OCI-LY7 (cell line): ENCODE measurements around the gene ITPKA. TPM values are rescaled to one million over a fixed set of nuclear protein-coding genes. Genes with fewer than 3 reads are reported as not detected.

ENCODE experiments used
- BruUV-seq: library from RNA; stranded (reverse); fragments of 400-500 nt; replicated peaks from 2 replicates; lab custom pipeline; 2021; lab: Mats Ljungman, UMichigan
- CTCF ChIA-PET: fragments of 300-600 bp; sonication (Branson Sonifier 250); formaldehyde crosslinking; loops from one replicate; lab custom pipeline; 2022; ENCODE audit warnings: antibody characterized with exemption; ENCODE audit not compliant: unreplicated experiment; lab: Charles Lee
- POLR2A ChIA-PET: fragments of 300-600 bp; sonication (Branson Sonifier 250); formaldehyde crosslinking; loops from one replicate; lab custom pipeline; 2022; ENCODE audit warnings: antibody characterized with exemption; lab: Charles Lee
- DNase-seq: peaks from one replicate; pipeline ENCODE4 v3.0.0-alpha.2; 2015; ENCODE audit warnings: low spot score
- H2AFZ ChIP-seq: fragments of 200-600 bp; sonication (generic), shearing (Covaris generic); 2 replicates; pipeline ENCODE4 v1.6.1; 2014; ENCODE audit warnings: mild to moderate bottlenecking, antibody characterized with exemption, low read length, moderate library complexity
- H3K27ac ChIP-seq: fragments of 200-600 bp; sonication (generic); 2 replicates; pipeline ENCODE4 v1.5.1; 2014; ENCODE audit warnings: mixed run types, low read depth, mild to moderate bottlenecking, moderate library complexity, low read length, inconsistent platforms; ENCODE audit not compliant: poor library complexity, severe bottlenecking
- H3K36me3 ChIP-seq: fragments of 200-600 bp; sonication (generic); 2 replicates; pipeline ENCODE4 v1.6.1; 2014; ENCODE audit warnings: mild to moderate bottlenecking, antibody characterized with exemption, low read length, moderate library complexity, mixed read lengths; ENCODE audit not compliant: insufficient read depth
- H3K4me1 ChIP-seq: fragments of 200-600 bp; sonication (generic); 2 replicates; pipeline ENCODE4 v1.5.1; 2014; ENCODE audit warnings: mild to moderate bottlenecking, low read length; ENCODE audit not compliant: insufficient read depth, poor library complexity, severe bottlenecking
- H3K4me2 ChIP-seq: fragments of 200-600 bp; sonication (generic); 2 replicates; pipeline ENCODE4 v1.6.1; 2014; ENCODE audit warnings: mild to moderate bottlenecking, low read length
- H3K4me3 ChIP-seq: fragments of 200-600 bp; sonication (generic); 2 replicates; pipeline ENCODE4 v1.5.1; 2014; ENCODE audit warnings: mild to moderate bottlenecking, low read depth, low read length; ENCODE audit not compliant: poor library complexity, severe bottlenecking
- H3K79me2 ChIP-seq: fragments of 200-600 bp; sonication (generic); 2 replicates; pipeline ENCODE4 v1.6.1; 2016; ENCODE audit warnings: low read depth, mild to moderate bottlenecking, low read length, moderate library complexity, mixed read lengths; ENCODE audit not compliant: insufficient read depth
- H3K9me2 ChIP-seq: fragments of 200-600 bp; sonication (generic); 2 replicates; pipeline ENCODE4 v1.6.1; 2016; ENCODE audit warnings: mild to moderate bottlenecking, low read length, mixed read lengths; ENCODE audit not compliant: insufficient read depth
- H3K9me3 ChIP-seq: fragments of 200-600 bp; sonication (generic); 2 replicates; pipeline ENCODE4 v1.6.1; 2014; ENCODE audit warnings: mild to moderate bottlenecking, mixed run types, low read length, mixed read lengths
- H4K20me1 ChIP-seq: fragments of 200-600 bp; sonication (generic); 2 replicates; pipeline ENCODE4 v1.6.1; 2014; ENCODE audit warnings: mild to moderate bottlenecking, antibody characterized with exemption, low read length, moderate library complexity, mixed read lengths; ENCODE audit not compliant: insufficient read depth
- EZH2phosphoT487 ChIP-seq: fragments of 200-600 bp; sonication (generic); IDR thresholded peaks from 2 replicates; pipeline ENCODE4 v1.6.1; 2018; ENCODE audit warnings: low read depth, borderline replicate concordance, mild to moderate bottlenecking, mixed run types, antibody characterized with exemption, low read length, moderate library complexity, mixed read lengths
- intact Hi-C: fragments of 100-400 bp; cut with micrococcal nuclease; formaldehyde crosslinking; loops from one replicate; pipeline ENCODE4 v1.10.0; 2022; ENCODE audit not compliant: unreplicated experiment
- total RNA-seq, 2 experiments: library from RNA; depleted of rRNA in 1 of 2; stranded (reverse); fragments of >200 nt in 1 of 2; shearing (Covaris generic) in 1 of 2; gene quantifications; 2 replicates each; pipeline ENCODE4 v1.2.3, GENCODE V29; 2014 to 2022
- TF ChIP-seq, protein P1 (sequence below): fragments of 200-600 bp; sonication (generic); conservative IDR thresholded peaks from 2 replicates; pipeline ENCODE4 v1.5.1; 2014; ENCODE audit warnings: mild to moderate bottlenecking, antibody characterized with exemption, low read length, moderate library complexity, mixed read lengths

ITPKA gene
- total RNA-seq, 2 experiments from 2014 or later = not detected

DNA sequence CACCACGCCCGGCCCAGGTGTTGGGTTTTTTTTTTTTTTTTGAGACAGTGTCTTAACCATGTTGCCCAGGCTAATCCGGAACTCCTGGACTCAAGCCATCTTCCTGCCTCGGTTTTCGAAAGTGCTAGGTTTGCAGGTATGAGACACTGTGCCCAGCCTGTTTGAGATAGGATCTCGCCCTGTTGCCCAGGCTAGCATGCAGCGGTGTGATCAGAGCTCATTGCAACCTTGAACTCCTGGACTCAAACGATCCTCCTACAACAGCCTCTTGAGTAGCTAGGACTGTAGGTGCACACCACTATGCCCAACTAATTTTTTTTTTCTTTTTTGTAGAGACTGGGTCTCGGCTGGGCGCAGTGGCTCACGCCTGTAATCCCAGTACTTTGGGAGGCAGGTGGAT is 20.3 kb upstream of the ITPKA start:
- intact Hi-C loops = no loop called here
- CTCF ChIA-PET = no interaction called here
- DNase-seq = no peak
- TF ChIP-seq EZH2phosphoT487 = no peak
- TF ChIP-seq, protein P1, sequence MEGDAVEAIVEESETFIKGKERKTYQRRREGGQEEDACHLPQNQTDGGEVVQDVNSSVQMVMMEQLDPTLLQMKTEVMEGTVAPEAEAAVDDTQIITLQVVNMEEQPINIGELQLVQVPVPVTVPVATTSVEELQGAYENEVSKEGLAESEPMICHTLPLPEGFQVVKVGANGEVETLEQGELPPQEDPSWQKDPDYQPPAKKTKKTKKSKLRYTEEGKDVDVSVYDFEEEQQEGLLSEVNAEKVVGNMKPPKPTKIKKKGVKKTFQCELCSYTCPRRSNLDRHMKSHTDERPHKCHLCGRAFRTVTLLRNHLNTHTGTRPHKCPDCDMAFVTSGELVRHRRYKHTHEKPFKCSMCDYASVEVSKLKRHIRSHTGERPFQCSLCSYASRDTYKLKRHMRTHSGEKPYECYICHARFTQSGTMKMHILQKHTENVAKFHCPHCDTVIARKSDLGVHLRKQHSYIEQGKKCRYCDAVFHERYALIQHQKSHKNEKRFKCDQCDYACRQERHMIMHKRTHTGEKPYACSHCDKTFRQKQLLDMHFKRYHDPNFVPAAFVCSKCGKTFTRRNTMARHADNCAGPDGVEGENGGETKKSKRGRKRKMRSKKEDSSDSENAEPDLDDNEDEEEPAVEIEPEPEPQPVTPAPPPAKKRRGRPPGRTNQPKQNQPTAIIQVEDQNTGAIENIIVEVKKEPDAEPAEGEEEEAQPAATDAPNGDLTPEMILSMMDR = no peak
- Histone ChIP-seq H3K4me2 (no peak overlapping the region), H4K20me1 (no peaks in the 10 kb centered on the region), H3K27ac (no peak overlapping the region), H3K79me2 (no peaks in the 10 kb centered on the region), H3K9me2 (no peaks in the 10 kb centered on the region), H2AFZ (no peak overlapping the region), H3K9me3 (no peaks in the 10 kb centered on the region), H3K36me3 (peaks cover 90% of the 10 kb centered on the region), H3K4me1 (no peaks in the 10 kb centered on the region), H3K4me3 (no peak overlapping the region)
- POLR2A ChIA-PET = no interaction called here
- BruUV-seq = no TSS peak

GRCh38 chr15:41474436-41474835 is 19.2 kb upstream of the ITPKA start:
- intact Hi-C loops = no loop called here
- ChIA-PET POLR2A (no interaction called here), CTCF (no interaction called here)
- H3K9me2 ChIP-seq = no peaks in the 10 kb centered on the region
- H4K20me1 ChIP-seq = no peaks in the 10 kb centered on the region
- TF ChIP-seq, protein P1 = no peak
- TF ChIP-seq EZH2phosphoT487 = no peak
- no peak overlapping the region for H3K4me2 ChIP-seq
- H3K4me3 ChIP-seq = no peak overlapping the region
- no peak overlapping the region for H2AFZ ChIP-seq
- DNase-seq = no peak
- H3K36me3 ChIP-seq = peaks cover 90% of the 10 kb centered on the region
- H3K79me2 ChIP-seq = no peaks in the 10 kb centered on the region
- H3K4me1 ChIP-seq = no peaks in the 10 kb centered on the region
- no peaks in the 10 kb centered on the region for H3K9me3 ChIP-seq
- no peak overlapping the region for H3K27ac ChIP-seq
- BruUV-seq = no TSS peak

DNA sequence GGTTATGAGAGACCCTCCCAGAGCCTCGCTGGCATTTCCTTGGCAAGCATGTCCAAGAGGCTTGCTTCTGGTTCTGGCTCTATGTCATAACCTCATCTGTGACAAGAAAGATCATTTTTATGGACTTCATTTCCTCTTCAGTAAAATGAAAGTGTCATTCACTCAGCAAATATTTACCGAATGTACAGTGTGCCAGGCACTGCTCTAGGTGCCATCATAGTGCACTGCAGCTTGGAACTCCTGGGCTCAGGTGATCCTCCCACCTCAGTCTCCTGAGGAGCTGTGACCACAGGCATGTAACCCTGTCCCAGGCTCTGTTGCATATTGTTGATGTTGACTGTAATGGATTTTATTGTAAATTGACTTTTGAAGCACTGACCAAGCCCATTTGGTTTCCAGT is 18.7 kb upstream of the ITPKA start:
- TF ChIP-seq EZH2phosphoT487 = no peak
- TF ChIP-seq, protein P1 = no peak
- Histone ChIP-seq H3K9me2 (no peaks in the 10 kb centered on the region), H3K4me3 (no peak overlapping the region), H3K36me3 (peaks cover 88% of the 10 kb centered on the region), H3K27ac (no peak overlapping the region), H4K20me1 (no peaks in the 10 kb centered on the region), H3K9me3 (no peaks in the 10 kb centered on the region), H3K4me2 (no peak overlapping the region), H2AFZ (no peak overlapping the region), H3K4me1 (no peaks in the 10 kb centered on the region), H3K79me2 (no peaks in the 10 kb centered on the region)
- DNase-seq = no peak
- BruUV-seq = no TSS peak
- POLR2A ChIA-PET = interaction anchor here (0.6 kb wide), 1 partner anchor 127 kb away, joined by 3 read pairs; no protein-coding TSS in a partner anchor
- intact Hi-C loops = no loop called here
- CTCF ChIA-PET = no interaction called here
